Stimulated activated naive CD8-positive, alpha-beta T cell treated with anti-CD3 and anti-CD28 coated beads, Interleukin-15, Interleukin-2, amounts not matched to agents 100 ng/mL and 50 ng/mL, for 24 hours (primary cell): ENCODE results near the gene PBX4.

Experiments used
- H3K27ac Mint-ChIP-seq: one replicate; pipeline ENCODE4 v1.8.0; 2021; ENCODE audit warnings: mild to moderate bottlenecking, mixed read lengths
- H3K27me3 Mint-ChIP-seq: one replicate; pipeline ENCODE4 v1.8.0; 2021; ENCODE audit warnings: mixed read lengths
- H3K36me3 Mint-ChIP-seq: one replicate; pipeline ENCODE4 v1.8.0; 2021; ENCODE audit warnings: low read depth, mixed read lengths
- H3K4me1 Mint-ChIP-seq: one replicate; pipeline ENCODE4 v1.8.0; 2021; ENCODE audit warnings: low read depth, mixed read lengths
- H3K4me3 Mint-ChIP-seq: one replicate; pipeline ENCODE4 v1.8.0; 2021; ENCODE audit warnings: mild to moderate bottlenecking, mixed read lengths
- H3K9me3 Mint-ChIP-seq: one replicate; pipeline ENCODE4 v1.8.0; 2021; ENCODE audit warnings: mixed read lengths

The PBX4 gene

DNA sequence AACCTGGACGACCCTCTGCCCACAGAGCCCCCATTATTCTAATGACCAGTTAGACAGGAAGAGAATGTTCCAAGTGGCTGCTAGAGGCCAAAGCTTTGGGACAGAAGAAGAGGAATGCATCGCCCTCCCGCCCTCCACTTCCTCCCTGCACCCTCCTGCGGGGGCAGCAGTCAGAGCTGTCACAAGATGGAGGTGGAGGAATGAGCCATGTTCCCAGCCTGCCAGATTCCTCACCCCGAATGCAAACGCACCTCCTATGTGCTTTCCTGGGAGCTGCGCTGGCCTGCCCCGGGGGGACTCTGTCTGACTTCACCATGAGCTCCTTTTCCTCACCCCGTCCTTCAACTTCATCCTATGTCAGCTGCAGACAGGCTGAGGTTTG lies 88.1 kb downstream of the PBX4 start:
- Mint-ChIP-seq H3K4me3 (no peak overlapping the region), H3K4me1 (peaks cover 9% of the 10 kb centered on the region), H3K9me3 (no peaks in the 10 kb centered on the region), H3K27me3 (no peaks in the 10 kb centered on the region), H3K27ac (no peak overlapping the region), H3K36me3 (peaks cover 8% of the 10 kb centered on the region)

DNA sequence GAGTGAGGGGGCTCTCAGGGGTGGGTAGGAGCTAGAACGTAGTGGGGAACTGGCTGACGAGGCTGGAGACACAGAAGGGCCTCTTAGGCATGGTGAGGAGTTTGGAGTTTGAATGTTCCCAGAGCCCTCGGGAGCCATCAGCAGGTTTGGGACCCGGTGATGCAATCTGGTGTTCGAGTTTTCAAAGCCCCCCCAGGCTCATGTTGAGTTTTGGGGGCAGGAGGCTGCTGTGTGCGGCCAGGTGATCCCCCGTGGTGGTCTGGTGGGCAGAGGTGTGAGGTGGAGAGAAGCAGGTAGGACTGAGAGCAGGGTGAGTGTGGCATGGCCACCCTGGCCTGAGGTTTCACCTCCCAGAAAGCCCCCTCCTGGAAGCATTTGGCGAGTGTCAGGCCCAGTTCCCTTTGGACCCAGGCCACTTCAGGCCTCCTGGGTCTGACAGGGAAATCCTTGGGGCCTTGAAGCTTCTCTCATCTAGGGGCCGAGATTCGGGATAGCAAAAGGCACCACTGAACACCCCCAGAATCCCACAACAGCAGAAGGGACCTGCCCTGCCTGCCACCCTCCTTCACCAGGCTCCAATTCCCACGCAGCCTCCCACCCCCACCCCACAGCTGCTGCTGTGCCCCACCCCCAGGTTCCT lies 88.6 kb downstream of the PBX4 start:
- Mint-ChIP-seq H3K4me3 (no peak overlapping the region), H3K9me3 (no peaks in the 10 kb centered on the region)

GRCh38 chr19:19528721-19529490 lies 89.6 kb downstream of the PBX4 start, which contains the start of gene YJEFN3:
Gene YJEFN3 (plus strand): TSS chr19:19528911. CDS start chr19:19528933, 22 bp downstream.
- Mint-ChIP-seq H3K27ac (no peak within 1 kb of the TSS), H3K27me3 (no peaks in the 10 kb centered on the region), H3K36me3 (peaks cover 11% of the 10 kb centered on the region), H3K4me3 (no peak within 1 kb of the TSS), H3K4me1 (peaks cover 9% of the 10 kb centered on the region), H3K9me3 (no peaks in the 10 kb centered on the region)

More for the DNA sequence above, 88.6 kb downstream of the PBX4 start:
- H3K36me3 Mint-ChIP-seq = peaks cover 8% of the 10 kb centered on the region
- H3K27me3 Mint-ChIP-seq = no peaks in the 10 kb centered on the region
- peaks cover 9% of the 10 kb centered on the region for H3K4me1 Mint-ChIP-seq
- H3K27ac Mint-ChIP-seq = no peak overlapping the region

DNA sequence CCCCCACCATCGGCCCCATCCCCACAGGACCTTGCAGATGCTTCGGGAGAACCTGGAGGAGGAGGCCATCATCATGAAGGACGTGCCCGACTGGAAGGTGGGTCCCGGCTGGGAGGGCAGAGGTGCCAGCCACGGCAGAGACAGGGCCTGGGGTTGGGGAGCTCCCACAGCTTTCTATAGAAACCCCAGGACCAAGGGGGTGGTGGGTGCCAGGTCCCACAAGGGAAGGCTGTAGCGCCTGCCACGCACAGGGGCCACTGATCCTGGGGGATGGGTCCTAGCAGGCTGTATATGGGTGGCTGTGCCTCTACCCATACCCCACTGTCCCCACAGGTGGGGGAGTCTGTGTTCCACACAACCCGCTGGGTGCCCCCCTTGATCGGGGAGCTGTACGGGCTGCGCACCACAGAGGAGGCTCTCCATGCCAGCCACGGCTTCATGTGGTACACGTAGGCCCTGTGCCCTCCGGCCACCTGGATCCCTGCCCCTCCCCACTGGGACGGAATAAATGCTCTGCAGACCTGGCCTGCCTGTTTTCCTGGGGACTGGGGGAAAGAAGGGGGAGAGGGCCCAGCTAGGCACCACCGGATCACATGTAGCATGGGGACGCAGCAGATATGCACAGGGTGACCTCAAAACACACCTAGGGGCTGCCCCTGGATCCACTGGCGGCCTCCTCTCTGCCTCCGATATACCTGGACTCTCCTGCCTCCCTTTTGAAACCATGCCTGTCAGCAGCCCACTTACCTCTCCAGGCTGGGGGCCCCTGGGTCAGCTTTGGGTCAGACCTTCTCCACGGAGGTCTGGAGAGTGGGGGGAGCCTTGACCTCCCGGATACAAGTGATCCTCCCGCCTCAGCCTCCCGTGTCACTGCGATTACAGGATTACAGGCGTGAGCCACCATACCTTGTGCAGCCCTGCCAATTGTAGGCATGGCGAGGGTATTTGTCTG lies 90.5 kb downstream of the PBX4 start:
- no peak overlapping the region for H3K4me3 Mint-ChIP-seq
- peaks cover 14% of the 10 kb centered on the region for H3K36me3 Mint-ChIP-seq
- H3K4me1 Mint-ChIP-seq = peaks cover 11% of the 10 kb centered on the region
- no peaks in the 10 kb centered on the region for H3K27me3 Mint-ChIP-seq
- H3K9me3 Mint-ChIP-seq = no peaks in the 10 kb centered on the region
- no peak overlapping the region for H3K27ac Mint-ChIP-seq

GRCh38 chr19:19527371-19527656 lies 91.2 kb downstream of the PBX4 start:
- no peak overlapping the region for H3K27ac Mint-ChIP-seq
- no peak overlapping the region for H3K4me3 Mint-ChIP-seq
- no peaks in the 10 kb centered on the region for H3K9me3 Mint-ChIP-seq
- peaks cover 17% of the 10 kb centered on the region for H3K36me3 Mint-ChIP-seq
- H3K4me1 Mint-ChIP-seq = peaks cover 15% of the 10 kb centered on the region
- no peaks in the 10 kb centered on the region for H3K27me3 Mint-ChIP-seq

- Mint-ChIP-seq H3K27ac (no peak overlapping the region), H3K4me3 (no peak overlapping the region), H3K27me3 (no peaks in the 10 kb centered on the region), H3K4me1 (peaks cover 13% of the 10 kb centered on the region), H3K36me3 (peaks cover 17% of the 10 kb centered on the region), H3K9me3 (no peaks in the 10 kb centered on the region)
These were observed 91.7 kb downstream of the PBX4 start for GRCh38 chr19:19526581-19527370.

DNA sequence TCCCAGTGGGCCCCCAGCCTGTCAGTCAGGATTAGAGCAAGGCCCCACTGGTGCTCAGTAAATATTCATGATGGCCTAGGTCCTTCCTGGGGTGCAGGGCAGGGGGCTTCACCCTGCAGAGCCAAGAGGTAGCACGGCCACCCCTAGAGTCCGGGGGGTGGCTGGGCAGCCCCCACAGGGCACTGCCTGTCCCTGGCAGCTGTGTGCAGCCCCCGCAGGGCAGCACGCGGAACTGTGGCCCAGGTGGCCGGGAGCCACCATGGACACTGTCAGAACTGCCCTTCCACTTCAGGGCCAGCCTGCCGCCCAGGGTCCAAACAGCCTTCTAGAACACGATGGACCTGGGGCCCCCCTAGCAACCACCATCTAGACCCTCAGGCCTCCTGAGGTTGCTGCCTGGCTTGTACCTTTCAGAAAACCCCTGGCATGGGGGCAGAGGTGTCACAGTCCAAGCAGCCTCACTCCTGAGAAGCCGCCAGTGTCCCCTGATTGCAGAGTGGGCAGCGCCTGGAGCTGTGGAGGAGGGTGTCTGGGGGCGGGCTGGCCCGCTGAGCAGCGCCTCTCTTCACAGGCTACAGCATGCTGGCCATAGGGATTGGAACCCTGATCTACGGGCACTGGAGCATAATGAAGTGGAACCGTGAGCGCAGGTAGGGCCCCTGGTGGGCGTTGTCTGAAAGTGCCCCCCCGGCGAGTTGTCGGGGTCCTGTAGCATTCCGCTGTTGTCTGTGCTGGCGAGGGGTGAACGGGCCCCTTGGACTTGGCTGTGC lies 92.7 kb downstream of the PBX4 start:
- Mint-ChIP-seq H3K9me3 (no peaks in the 10 kb centered on the region), H3K27ac (no peak overlapping the region), H3K4me1 (peaks cover 18% of the 10 kb centered on the region), H3K36me3 (peaks cover 18% of the 10 kb centered on the region), H3K4me3 (no peak overlapping the region), H3K27me3 (no peaks in the 10 kb centered on the region)

- Mint-ChIP-seq H3K9me3 (no peaks in the 10 kb centered on the region), H3K27ac (no peak overlapping the region), H3K4me3 (no peak overlapping the region), H3K36me3 (peaks cover 35% of the 10 kb centered on the region), H3K4me1 (peaks cover 27% of the 10 kb centered on the region), H3K27me3 (no peaks in the 10 kb centered on the region)
These were observed 94.4 kb downstream of the PBX4 start for GRCh38 chr19:19524053-19524452.

- Mint-ChIP-seq H3K4me3 (no peak overlapping the region), H3K4me1 (peaks cover 28% of the 10 kb centered on the region), H3K36me3 (peaks cover 36% of the 10 kb centered on the region), H3K27me3 (no peaks in the 10 kb centered on the region), H3K9me3 (no peaks in the 10 kb centered on the region), H3K27ac (no peak overlapping the region)
These were observed 95.3 kb downstream of the PBX4 start for GRCh38 chr19:19523177-19523576.

GRCh38 chr19:19520989-19521388 lies 97.5 kb downstream of the PBX4 start:
- peaks cover 32% of the 10 kb centered on the region for H3K36me3 Mint-ChIP-seq

GRCh38 chr19:19517235-19517619 lies 101.3 kb downstream of the PBX4 start:
- peak overlapping the region; percentile 96 for H3K4me3 Mint-ChIP-seq
- no peaks in the 10 kb centered on the region for H3K9me3 Mint-ChIP-seq
- peaks cover 35% of the 10 kb centered on the region for H3K4me1 Mint-ChIP-seq
- peaks cover 22% of the 10 kb centered on the region for H3K36me3 Mint-ChIP-seq
- H3K27me3 Mint-ChIP-seq = no peaks in the 10 kb centered on the region
- H3K27ac Mint-ChIP-seq = peak overlapping the region; percentile 90

More at GRCh38 chr19:19520989-19521388, 97.5 kb downstream of the PBX4 start:
- Mint-ChIP-seq H3K4me1 (peaks cover 40% of the 10 kb centered on the region), H3K4me3 (no peak overlapping the region), H3K27ac (no peak overlapping the region), H3K27me3 (no peaks in the 10 kb centered on the region), H3K9me3 (no peaks in the 10 kb centered on the region)

DNA sequence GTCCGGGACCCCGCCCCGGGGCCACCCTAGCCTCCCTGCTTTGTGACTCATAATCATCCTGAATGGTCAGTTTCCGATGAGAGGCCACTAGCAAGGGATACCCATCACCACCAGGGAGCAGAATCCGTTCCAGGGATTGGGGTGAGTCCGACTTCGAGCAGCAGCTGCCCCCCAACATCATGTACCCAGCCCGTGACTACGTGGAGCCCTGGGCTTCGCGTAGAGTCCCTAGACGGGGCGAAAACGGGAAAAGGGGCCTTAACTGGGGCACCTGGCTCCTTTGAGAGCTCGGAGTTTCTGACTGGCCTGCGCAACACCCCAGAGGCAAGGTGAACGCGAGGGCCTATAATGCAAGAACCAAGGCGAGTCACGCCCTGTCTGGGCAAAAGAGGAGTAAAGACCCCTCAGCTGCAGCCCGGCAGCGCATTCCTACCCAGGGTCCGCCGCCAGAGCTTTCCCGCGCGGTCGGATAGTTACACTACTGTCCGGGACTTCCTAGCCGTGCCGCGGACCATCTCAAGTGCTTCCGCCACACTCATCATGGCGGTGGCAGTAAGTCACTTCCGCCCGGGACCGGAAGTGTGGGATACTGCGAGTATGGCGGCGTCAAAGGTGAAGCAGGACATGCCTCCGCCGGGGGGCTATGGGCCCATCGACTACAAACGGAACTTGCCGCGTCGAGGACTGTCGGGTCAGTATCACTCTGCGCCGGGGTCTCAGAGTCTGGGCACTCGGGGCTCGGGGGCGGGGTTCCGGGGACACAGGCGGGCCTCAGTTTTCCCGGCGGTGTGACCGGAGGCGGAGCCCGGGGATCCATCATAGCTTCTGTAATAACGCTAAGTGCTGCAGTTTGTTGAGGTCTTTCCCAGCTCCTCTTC lies 102.6 kb downstream of the PBX4 start, which contains the start of gene NDUFA13:
TSS of gene NDUFA13 (plus strand) at position 584 of the 878 bp plus-strand sequence. CDS start at position 598, 14 bp downstream.
- Mint-ChIP-seq H3K27me3 (no peaks in the 10 kb centered on the region), H3K4me1 (peaks cover 28% of the 10 kb centered on the region), H3K4me3 (peak within 1 kb of the TSS; percentile 96), H3K36me3 (peaks cover 19% of the 10 kb centered on the region), H3K9me3 (no peaks in the 10 kb centered on the region), H3K27ac (peak within 1 kb of the TSS; percentile 90)
